Lower leg skin (tissue), 3 donors: ENCODE data around the gene ABCB7.
"Not testable (repeated sequence)": the region's sequence is repeated elsewhere in the genome, so short reads cannot be mapped to it uniquely, and the experiment has no call there.

Source experiments
- POLR2A ChIP-seq, 2 donors: fragments of 450-650 bp; IDR thresholded peaks; one replicate each; pipeline ENCODE4 v1.6.1; 2016 to 2017; ENCODE audit warnings: antibody characterized with exemption in 2 of 2, mild to moderate bottlenecking in 1 of 2, moderate library complexity in 1 of 2
- TF ChIP-seq, protein P1 (sequence below), 3 donors: fragments of 450-650 bp; IDR thresholded peaks; one replicate each; pipeline ENCODE4 v1.5.1; 2016; ENCODE audit warnings: antibody characterized with exemption in 3 of 3, mild to moderate bottlenecking in 3 of 3, moderate library complexity in 2 of 3

DNA sequence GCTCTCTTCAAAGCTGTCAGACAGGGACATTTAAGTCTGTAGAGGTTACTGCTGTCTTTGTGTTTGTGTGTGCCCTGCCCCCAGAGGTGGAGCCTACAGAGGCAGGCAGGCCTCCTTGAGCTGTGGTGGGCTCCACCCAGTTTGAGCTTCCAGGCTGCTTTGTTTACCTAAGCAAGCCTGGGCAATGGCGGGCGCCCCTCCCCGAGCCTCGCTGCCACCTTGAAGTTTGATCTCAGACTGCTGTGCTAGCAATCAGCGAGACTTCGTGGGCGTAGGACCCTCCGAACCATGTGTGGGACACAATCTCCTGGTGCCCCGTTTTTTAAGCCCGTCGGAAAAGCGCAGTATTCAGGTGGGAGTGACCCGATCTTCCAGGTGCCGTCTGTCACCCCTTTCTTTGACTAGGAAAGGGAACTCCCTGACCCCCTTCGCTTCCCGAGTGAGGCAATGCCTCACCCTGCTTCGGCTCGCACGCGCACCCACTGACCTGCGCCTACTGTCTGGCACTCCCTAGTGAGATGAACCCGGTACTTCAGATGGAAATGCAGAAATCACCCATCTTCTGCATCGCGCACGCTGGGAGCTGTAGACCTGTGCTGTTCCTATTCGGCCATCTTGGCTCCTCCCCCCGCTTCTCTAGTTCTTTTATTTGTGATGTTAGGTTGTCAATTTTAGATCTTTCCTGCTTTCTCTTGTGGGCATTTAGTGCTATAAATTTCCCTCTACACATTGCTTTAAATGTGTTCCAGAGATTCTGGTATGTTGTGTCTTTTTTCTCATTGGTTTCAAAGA, 32.5 kb upstream of the ABCB7 start:
- TF ChIP-seq, protein P1, sequence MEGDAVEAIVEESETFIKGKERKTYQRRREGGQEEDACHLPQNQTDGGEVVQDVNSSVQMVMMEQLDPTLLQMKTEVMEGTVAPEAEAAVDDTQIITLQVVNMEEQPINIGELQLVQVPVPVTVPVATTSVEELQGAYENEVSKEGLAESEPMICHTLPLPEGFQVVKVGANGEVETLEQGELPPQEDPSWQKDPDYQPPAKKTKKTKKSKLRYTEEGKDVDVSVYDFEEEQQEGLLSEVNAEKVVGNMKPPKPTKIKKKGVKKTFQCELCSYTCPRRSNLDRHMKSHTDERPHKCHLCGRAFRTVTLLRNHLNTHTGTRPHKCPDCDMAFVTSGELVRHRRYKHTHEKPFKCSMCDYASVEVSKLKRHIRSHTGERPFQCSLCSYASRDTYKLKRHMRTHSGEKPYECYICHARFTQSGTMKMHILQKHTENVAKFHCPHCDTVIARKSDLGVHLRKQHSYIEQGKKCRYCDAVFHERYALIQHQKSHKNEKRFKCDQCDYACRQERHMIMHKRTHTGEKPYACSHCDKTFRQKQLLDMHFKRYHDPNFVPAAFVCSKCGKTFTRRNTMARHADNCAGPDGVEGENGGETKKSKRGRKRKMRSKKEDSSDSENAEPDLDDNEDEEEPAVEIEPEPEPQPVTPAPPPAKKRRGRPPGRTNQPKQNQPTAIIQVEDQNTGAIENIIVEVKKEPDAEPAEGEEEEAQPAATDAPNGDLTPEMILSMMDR (IDR thresholded peaks at IDR 0.05), result not testable (repeated sequence)
- not testable (repeated sequence) for TF ChIP-seq POLR2A (IDR thresholded peaks at IDR 0.05)
